ENCODE data around the gene ACOXL. TPM values are rescaled to one million over a fixed set of nuclear protein-coding genes. Genes with fewer than 3 reads are reported as not detected.
"Not testable (repeated sequence)": the region's sequence is repeated elsewhere in the genome, so short reads cannot be mapped to it uniquely, and the experiment has no call there.

Gene ACOXL
- total RNA-seq, 4 donors from 2014 or later, result 0.55 to 5.2 (median 1.1) TPM; not detected in 1

DNA sequence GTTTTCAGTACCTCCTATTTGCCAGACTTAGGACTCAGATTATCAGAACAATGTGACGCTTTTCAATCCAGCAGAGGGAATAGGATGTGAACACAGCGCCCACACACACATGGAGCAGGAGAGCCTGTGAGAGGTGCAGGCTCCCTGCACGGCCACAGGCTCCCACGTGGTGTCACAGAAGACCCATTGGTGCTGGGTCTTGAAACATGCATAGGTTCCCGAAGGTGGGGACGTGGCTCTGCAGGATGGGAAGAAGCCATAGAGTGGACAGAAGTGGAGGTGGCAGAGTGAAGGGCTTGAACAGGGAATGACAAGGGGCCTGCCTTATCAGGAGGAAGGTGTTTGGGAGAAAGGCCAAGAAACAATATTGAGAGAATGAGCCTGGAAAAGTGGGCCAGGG, 309.9 kb downstream of the ACOXL start:
- TF ChIP-seq, protein P1, sequence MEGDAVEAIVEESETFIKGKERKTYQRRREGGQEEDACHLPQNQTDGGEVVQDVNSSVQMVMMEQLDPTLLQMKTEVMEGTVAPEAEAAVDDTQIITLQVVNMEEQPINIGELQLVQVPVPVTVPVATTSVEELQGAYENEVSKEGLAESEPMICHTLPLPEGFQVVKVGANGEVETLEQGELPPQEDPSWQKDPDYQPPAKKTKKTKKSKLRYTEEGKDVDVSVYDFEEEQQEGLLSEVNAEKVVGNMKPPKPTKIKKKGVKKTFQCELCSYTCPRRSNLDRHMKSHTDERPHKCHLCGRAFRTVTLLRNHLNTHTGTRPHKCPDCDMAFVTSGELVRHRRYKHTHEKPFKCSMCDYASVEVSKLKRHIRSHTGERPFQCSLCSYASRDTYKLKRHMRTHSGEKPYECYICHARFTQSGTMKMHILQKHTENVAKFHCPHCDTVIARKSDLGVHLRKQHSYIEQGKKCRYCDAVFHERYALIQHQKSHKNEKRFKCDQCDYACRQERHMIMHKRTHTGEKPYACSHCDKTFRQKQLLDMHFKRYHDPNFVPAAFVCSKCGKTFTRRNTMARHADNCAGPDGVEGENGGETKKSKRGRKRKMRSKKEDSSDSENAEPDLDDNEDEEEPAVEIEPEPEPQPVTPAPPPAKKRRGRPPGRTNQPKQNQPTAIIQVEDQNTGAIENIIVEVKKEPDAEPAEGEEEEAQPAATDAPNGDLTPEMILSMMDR (IDR thresholded peaks at IDR 0.05), result no peak
- TF ChIP-seq EP300 (IDR thresholded peaks at IDR 0.05; ENCODE audit: low read depth) (no peak), POLR2A (IDR thresholded peaks at IDR 0.05) (no peak), POLR2AphosphoS5 (IDR thresholded peaks at IDR 0.05) (no peak)
- 82 to 97% methylated on average over 4 to 6 of the region's 6 CpGs for WGBS, 2 donors (ENCODE audit: low coverage in 1 of 2)
- no peak for DNase-seq
- H3K27ac ChIP-seq, result no peak overlapping the region
- no peak overlapping the region for H3K4me3 ChIP-seq
- intact Hi-C loops (cut with DNase I; ENCODE audit: low total_unique reads) (no loop called here), in situ Hi-C loops (cut with MboI; ENCODE audit: low pct_ligation_motif_present in 1 of 4, low pct_unique_long_range_greater_than_20kb in 1 of 4, low sequenced_read_pairs in 3 of 4) (no loop called here)
- no peaks in the 10 kb centered on the region for H3K4me1 ChIP-seq
- H3K36me3 ChIP-seq, result no peaks in the 10 kb centered on the region
- no peaks in the 10 kb centered on the region for H3K9me3 ChIP-seq
- H3K27me3 ChIP-seq, result no peaks in the 10 kb centered on the region

DNA sequence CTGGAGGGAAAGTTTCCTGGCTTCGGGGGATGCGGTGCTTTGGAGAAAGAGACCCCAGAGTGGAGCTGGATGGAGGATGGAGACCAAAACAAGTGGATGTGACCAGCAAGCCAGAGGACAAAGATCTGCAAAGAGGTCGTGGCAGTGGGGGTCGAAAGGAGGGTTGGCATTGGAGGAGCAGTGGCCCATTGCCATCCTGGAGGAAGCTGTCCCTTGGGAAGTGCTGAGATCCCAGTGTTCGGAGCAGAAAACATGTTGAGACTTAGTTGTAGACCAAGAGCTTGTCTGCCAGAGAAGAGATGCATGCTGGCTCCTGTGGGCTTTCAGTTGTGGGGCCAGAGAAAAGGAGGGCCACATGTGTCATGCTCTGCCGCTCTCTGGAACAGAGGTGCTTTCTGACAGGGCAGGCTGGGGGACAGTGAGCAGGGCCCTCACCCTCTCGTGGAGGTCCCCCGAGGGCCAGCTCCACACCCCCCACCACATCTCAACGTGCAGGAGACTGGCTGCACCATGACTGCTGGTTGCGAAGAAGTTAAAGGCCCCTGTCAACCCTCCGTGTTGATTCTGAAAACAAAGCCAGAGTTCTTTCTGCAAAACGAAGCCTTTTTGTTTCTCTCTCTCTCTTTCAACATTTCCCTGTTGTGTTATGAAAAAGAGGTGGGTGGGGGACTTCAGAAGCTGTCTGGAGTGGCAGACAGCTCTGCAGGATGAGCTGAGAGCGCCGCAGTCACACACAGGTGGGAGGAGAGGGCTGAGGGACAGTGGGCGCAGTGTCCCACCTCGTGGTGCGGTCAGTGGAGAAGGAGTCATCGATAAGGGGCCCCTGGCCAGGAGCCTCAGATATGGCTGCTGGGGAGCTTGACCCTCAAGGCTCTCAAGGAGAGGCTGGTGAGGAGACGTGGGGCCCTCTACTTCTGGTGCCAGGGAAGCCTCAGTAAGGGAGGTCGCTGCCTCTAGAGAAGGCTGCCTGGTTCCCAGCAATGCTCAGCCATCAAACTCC, 310.7 kb downstream of the ACOXL start:
- H3K4me1 ChIP-seq, result no peaks in the 10 kb centered on the region
- TF ChIP-seq POLR2A (IDR thresholded peaks at IDR 0.05) (no peak), POLR2AphosphoS5 (IDR thresholded peaks at IDR 0.05) (no peak), EP300 (IDR thresholded peaks at IDR 0.05; ENCODE audit: low read depth) (no peak)
- TF ChIP-seq, protein P1 (IDR thresholded peaks at IDR 0.05), result no peak
- in situ Hi-C loops (cut with MboI; ENCODE audit: low pct_ligation_motif_present in 1 of 4, low pct_unique_long_range_greater_than_20kb in 1 of 4, low sequenced_read_pairs in 3 of 4), result no loop called here

DNA sequence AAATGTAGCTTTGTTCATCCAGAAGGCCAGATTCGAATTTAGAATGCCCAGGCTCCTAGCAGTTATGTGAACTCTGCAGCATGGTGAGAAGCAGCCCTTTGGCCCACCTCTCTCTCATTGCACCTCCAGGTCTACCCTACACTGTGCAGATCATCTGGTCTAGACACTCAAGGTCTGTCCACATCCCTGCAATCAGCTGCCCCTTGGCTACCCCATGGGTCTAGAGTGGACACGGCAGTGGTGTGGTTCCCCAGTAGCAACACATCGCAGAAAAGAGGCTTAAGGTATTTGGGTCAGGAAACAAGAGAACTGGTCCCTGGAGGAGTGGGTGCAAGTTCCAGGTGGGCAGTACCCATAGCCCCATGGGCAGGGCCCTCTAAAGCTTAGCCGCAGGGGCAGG, 311.7 kb downstream of the ACOXL start:
- no peak for DNase-seq
- 89% methylated on average over 4 of the region's 4 CpGs; no CpG with 5 or more reads in 1 of the 2 donors for WGBS, 2 donors (ENCODE audit: low coverage in 1 of 2)
- Histone ChIP-seq H3K36me3 (no peaks in the 10 kb centered on the region), H3K4me1 (peaks cover 0 to under 1% (median under 1%) of the 10 kb centered on the region in 4 donors), H3K27ac (no peak overlapping the region), H3K27me3 (no peaks in the 10 kb centered on the region), H3K4me3 (no peak overlapping the region), H3K9me3 (no peaks in the 10 kb centered on the region)
- intact Hi-C loops (cut with DNase I; ENCODE audit: low total_unique reads), result no loop called here
- TF ChIP-seq POLR2A (IDR thresholded peaks at IDR 0.05) (no peak), POLR2AphosphoS5 (IDR thresholded peaks at IDR 0.05) (no peak), EP300 (IDR thresholded peaks at IDR 0.05; ENCODE audit: low read depth) (no peak)
- TF ChIP-seq, protein P1 (IDR thresholded peaks at IDR 0.05), result no peak
- in situ Hi-C loops (cut with MboI; ENCODE audit: low pct_ligation_motif_present in 1 of 4, low pct_unique_long_range_greater_than_20kb in 1 of 4, low sequenced_read_pairs in 3 of 4), result no loop called here

More for the DNA sequence above, 310.7 kb downstream of the ACOXL start:
- H3K9me3 ChIP-seq, result no peaks in the 10 kb centered on the region
- H3K27me3 ChIP-seq, result no peaks in the 10 kb centered on the region
- intact Hi-C loops (cut with DNase I; ENCODE audit: low total_unique reads), result no loop called here
- no peak for DNase-seq
- 79 to 81% methylated on average over 6 to 20 of the region's 20 CpGs for WGBS, 2 donors (ENCODE audit: low coverage in 1 of 2)
- no peak overlapping the region for H3K4me3 ChIP-seq
- H3K27ac ChIP-seq, result no peak overlapping the region
- no peaks in the 10 kb centered on the region for H3K36me3 ChIP-seq

DNA sequence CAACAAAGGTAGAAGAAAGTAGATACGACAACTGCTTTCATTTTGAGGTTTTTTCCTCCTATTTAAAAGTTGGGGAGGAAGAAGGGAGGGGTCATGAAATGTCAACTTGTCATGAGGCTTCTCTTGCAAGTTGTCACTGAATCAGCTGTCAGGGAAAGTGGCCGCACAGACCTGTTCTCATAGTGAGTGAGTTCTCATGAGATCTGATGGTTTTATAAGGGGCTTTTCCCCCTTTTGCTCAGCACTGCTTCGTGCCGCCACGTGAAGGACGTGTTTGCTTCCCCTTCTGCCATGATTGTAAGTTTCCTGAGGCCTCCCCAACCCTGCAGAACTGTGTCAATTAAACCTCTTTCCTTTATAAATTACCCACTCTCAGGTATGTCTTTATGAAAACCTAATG, 312.9 kb downstream of the ACOXL start:
- not testable (repeated sequence) for H3K9me3 ChIP-seq

More for the DNA sequence above, 312.9 kb downstream of the ACOXL start:
- H3K4me3 ChIP-seq; H3K27me3 ChIP-seq; in situ Hi-C loops (cut with MboI; ENCODE audit: low pct_ligation_motif_present in 1 of 4, low pct_unique_long_range_greater_than_20kb in 1 of 4, low sequenced_read_pairs in 3 of 4); H3K36me3 ChIP-seq; DNase-seq; intact Hi-C loops (cut with DNase I; ENCODE audit: low total_unique reads); H3K27ac ChIP-seq: not testable (repeated sequence)
- peaks cover 0 to 12% (median 9%) of the 10 kb centered on the region in 4 donors for H3K4me1 ChIP-seq
- 96 to 100% methylated on average over 6 of the region's 6 CpGs for WGBS, 2 donors (ENCODE audit: low coverage in 1 of 2)

Data from transverse colon (tissue), 4 donors.